ENCODE data around the gene GLOD5.

DNA sequence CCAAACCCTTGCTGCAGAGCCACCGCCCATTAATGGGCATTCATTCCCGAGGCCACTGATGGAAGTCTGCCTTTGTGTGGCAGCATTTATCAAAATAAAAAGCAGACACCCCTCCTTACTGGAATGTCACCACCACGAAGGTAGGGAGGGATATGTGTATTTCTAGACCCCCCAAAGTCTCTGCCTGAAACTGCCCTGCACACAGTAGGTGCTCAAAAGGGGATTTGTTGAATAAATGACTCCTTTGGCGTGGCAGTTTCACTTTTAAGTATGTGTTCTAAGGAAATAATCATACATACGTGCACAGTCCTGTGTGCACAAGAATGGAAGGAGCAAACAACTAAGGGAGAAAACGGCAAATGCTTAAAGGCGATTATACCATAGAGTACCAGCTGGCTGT is 23.6 kb upstream of the GLOD5 start:
- TF ChIP-seq CTCF (IDR thresholded peaks at IDR 0.05) (no peak), POLR2A (IDR thresholded peaks at IDR 0.05) (no peak), POLR2AphosphoS5 (IDR thresholded peaks at IDR 0.05) (no peak)

Measured in prostate gland (tissue), 2 donors.